ENCODE results near the gene MAJIN. TPM values are rescaled to one million over a fixed set of nuclear protein-coding genes. Genes with fewer than 3 reads are reported as not detected.

The MAJIN gene
- total and polyA plus RNA-seq, 2 experiments from 2014 or later = not detected

DNA sequence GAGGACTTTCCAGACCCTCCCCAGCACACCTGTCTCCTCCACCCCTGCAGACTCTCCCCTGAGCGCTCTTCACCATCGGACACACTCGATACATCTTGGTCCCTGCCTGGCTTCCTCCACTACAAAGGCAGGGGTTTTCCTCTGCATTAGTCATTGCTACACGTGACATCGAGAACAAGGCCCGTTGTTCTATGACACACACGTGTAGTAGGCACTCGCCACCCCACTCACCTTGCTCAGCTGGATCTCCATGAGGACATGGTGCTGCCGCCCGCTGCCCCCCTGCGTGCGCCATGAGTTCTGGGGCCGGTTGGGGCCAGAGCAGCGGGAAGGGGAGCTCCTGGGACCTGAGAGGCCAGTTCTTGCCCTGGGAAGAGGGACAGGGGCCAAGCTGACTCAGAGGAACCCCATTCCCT, 71.6 kb downstream of the MAJIN start:
- Histone ChIP-seq H3K79me2 (no peaks in the 10 kb centered on the region), H4K20me1 (ENCODE audit: insufficient read depth, poor library complexity, severe bottlenecking) (no peaks in the 10 kb centered on the region), H3K36me3 (replicated peaks; ENCODE audit: insufficient read depth, low read depth) (no peaks in the 10 kb centered on the region), H3K27me3 (no peaks in the 10 kb centered on the region), H3K9me3 (ENCODE audit: low read depth) (no peaks in the 10 kb centered on the region), H3K27ac (no peak overlapping the region), H3K4me1 (ENCODE audit: insufficient read depth) (no peaks in the 10 kb centered on the region), H2AFZ (no peak overlapping the region), H3K9me2 (replicated peaks; ENCODE audit: insufficient read depth) (no peaks in the 10 kb centered on the region), H3K4me3 (no peak overlapping the region), H3K4me2 (no peak overlapping the region)
- 96% methylated on average over 14 of the region's 14 CpGs for WGBS (ENCODE audit: low lambda C conversion rate, missing lambda C conversion rate)
- DNase-seq (ENCODE audit: low spot score) = no peak
- TF ChIP-seq EZH2phosphoT487 (IDR thresholded peaks at IDR 0.05; ENCODE audit: low read depth, severe bottlenecking, unreplicated experiment) (no peak), EZH2 (IDR thresholded peaks at IDR 0.05; ENCODE audit: borderline replicate concordance) (no peak)
- TF ChIP-seq, protein P1, sequence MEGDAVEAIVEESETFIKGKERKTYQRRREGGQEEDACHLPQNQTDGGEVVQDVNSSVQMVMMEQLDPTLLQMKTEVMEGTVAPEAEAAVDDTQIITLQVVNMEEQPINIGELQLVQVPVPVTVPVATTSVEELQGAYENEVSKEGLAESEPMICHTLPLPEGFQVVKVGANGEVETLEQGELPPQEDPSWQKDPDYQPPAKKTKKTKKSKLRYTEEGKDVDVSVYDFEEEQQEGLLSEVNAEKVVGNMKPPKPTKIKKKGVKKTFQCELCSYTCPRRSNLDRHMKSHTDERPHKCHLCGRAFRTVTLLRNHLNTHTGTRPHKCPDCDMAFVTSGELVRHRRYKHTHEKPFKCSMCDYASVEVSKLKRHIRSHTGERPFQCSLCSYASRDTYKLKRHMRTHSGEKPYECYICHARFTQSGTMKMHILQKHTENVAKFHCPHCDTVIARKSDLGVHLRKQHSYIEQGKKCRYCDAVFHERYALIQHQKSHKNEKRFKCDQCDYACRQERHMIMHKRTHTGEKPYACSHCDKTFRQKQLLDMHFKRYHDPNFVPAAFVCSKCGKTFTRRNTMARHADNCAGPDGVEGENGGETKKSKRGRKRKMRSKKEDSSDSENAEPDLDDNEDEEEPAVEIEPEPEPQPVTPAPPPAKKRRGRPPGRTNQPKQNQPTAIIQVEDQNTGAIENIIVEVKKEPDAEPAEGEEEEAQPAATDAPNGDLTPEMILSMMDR (IDR thresholded peaks at IDR 0.05; ENCODE audit: poor library complexity) = no peak

DNA sequence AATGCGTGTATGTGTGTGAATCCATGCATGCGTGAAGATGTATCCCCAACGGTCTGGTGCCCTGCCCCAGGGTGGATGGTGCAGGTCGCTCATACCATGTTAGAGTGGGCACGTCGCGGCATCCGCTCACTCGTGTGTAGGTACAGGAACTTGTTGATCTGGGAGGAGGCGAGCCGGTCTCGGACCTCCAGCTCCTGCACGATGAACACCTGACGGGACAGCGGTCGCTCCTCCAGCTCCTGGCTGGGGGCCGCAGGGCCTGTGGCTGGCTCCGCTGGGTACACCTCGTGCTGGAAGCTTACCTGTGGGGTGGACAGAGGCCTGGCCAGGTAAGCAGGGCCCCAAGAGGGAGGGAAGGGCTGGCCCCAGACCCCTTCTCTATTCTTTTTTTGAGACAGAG, 73.4 kb downstream of the MAJIN start:
- TF ChIP-seq, protein P1 (IDR thresholded peaks at IDR 0.05; ENCODE audit: poor library complexity) = no peak
- no peak for TF ChIP-seq EZH2 (IDR thresholded peaks at IDR 0.05; ENCODE audit: borderline replicate concordance)
- no peak for TF ChIP-seq EZH2phosphoT487 (IDR thresholded peaks at IDR 0.05; ENCODE audit: low read depth, severe bottlenecking, unreplicated experiment)
- Histone ChIP-seq H2AFZ (no peak overlapping the region), H3K4me1 (ENCODE audit: insufficient read depth) (peaks cover 6% of the 10 kb centered on the region), H3K9me2 (replicated peaks; ENCODE audit: insufficient read depth) (no peaks in the 10 kb centered on the region), H3K27ac (no peak overlapping the region), H4K20me1 (ENCODE audit: insufficient read depth, poor library complexity, severe bottlenecking) (no peaks in the 10 kb centered on the region), H3K79me2 (no peaks in the 10 kb centered on the region), H3K4me2 (no peak overlapping the region), H3K9me3 (ENCODE audit: low read depth) (no peaks in the 10 kb centered on the region), H3K4me3 (no peak overlapping the region), H3K27me3 (no peaks in the 10 kb centered on the region), H3K36me3 (replicated peaks; ENCODE audit: insufficient read depth, low read depth) (no peaks in the 10 kb centered on the region)
- 98% methylated on average over 19 of the region's 19 CpGs for WGBS (ENCODE audit: low lambda C conversion rate, missing lambda C conversion rate)
- no peak for DNase-seq (ENCODE audit: low spot score)

DNA sequence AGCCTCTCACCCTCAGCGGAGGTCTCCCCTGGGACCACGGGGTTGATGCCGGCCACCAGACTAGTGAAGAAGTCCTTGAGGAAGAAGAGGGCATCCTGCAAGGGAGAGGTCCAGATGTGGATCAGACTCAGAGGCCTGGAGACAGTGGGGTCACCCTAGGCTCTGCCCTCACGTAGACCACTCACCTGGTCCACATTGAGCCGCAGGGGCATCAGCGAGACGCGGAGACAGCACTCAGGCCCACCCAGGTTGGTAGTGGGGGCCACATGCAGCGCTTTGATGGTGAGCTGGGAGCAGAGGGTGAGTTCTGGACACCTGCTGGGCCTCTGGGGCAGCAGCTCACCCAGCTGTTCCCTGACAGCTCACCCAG, 73.8 kb downstream of the MAJIN start:
- WGBS (ENCODE audit: low lambda C conversion rate, missing lambda C conversion rate) = over 99% methylated on average over 6 of the region's 9 CpGs
- H3K9me2 ChIP-seq (replicated peaks; ENCODE audit: insufficient read depth) = no peaks in the 10 kb centered on the region
- peaks cover 7% of the 10 kb centered on the region for H3K4me1 ChIP-seq (ENCODE audit: insufficient read depth)
- H3K79me2 ChIP-seq = peaks cover 1% of the 10 kb centered on the region
- H4K20me1 ChIP-seq (ENCODE audit: insufficient read depth, poor library complexity, severe bottlenecking) = no peaks in the 10 kb centered on the region
- no peaks in the 10 kb centered on the region for H3K27me3 ChIP-seq
- no peak for DNase-seq (ENCODE audit: low spot score)
- H3K36me3 ChIP-seq (replicated peaks; ENCODE audit: insufficient read depth, low read depth) = no peaks in the 10 kb centered on the region
- no peak overlapping the region for H2AFZ ChIP-seq
- no peak overlapping the region for H3K27ac ChIP-seq
- H3K4me2 ChIP-seq = no peak overlapping the region
- TF ChIP-seq, protein P1 (IDR thresholded peaks at IDR 0.05; ENCODE audit: poor library complexity) = no peak
- TF ChIP-seq EZH2 (IDR thresholded peaks at IDR 0.05; ENCODE audit: borderline replicate concordance) (no peak), EZH2phosphoT487 (IDR thresholded peaks at IDR 0.05; ENCODE audit: low read depth, severe bottlenecking, unreplicated experiment) (no peak)
- H3K9me3 ChIP-seq (ENCODE audit: low read depth) = no peaks in the 10 kb centered on the region
- H3K4me3 ChIP-seq = no peak overlapping the region

Data from hepatocyte (in vitro differentiated cells).